SIG-M5 (cell line): ENCODE data around the gene ANKMY1.

Source experiments
- DNase-seq: peaks from one replicate; lab custom pipeline; 2025; lab: John Stamatoyannopoulos, UW

Gene ANKMY1

GRCh38 chr2:240595381-240596079, 37.7 kb upstream of the ANKMY1 start:
- DNase-seq = no peak

- no peak for DNase-seq
These were observed 37.0 kb upstream of the ANKMY1 start for GRCh38 chr2:240594511-240595380.

- no peak for DNase-seq
These were observed 36.1 kb upstream of the ANKMY1 start for GRCh38 chr2:240593703-240594451.

- no peak for DNase-seq
These were observed 35.4 kb upstream of the ANKMY1 start for GRCh38 chr2:240593026-240593702.

- DNase-seq = no peak
These were observed 34.0 kb upstream of the ANKMY1 start for GRCh38 chr2:240591784-240592183.

- no peak for DNase-seq
These were observed 33.4 kb upstream of the ANKMY1 start for GRCh38 chr2:240591226-240591625.

GRCh38 chr2:240590681-240591111, 32.9 kb upstream of the ANKMY1 start:
- no peak for DNase-seq

GRCh38 chr2:240589850-240590525, 32.2 kb upstream of the ANKMY1 start:
- no peak for DNase-seq

GRCh38 chr2:240589375-240589774, 31.6 kb upstream of the ANKMY1 start:
- DNase-seq = no peak

GRCh38 chr2:240588669-240589068, 30.9 kb upstream of the ANKMY1 start:
- DNase-seq = no peak

- DNase-seq = no peak
These were observed 30.3 kb upstream of the ANKMY1 start for GRCh38 chr2:240588006-240588655.

GRCh38 chr2:240586919-240587800, 29.4 kb upstream of the ANKMY1 start:
- DNase-seq = no peak

GRCh38 chr2:240586198-240586918, 28.6 kb upstream of the ANKMY1 start, which contains the start of gene CAPN10:
Gene CAPN10 (plus strand): TSS chr2:240586734. CDS start chr2:240586912, 178 bp downstream.
- DNase-seq = peak; percentile 69

- DNase-seq = no peak
These were observed 28.0 kb upstream of the ANKMY1 start for GRCh38 chr2:240585681-240586197.

GRCh38 chr2:240585101-240585500, 27.3 kb upstream of the ANKMY1 start:
- DNase-seq = no peak

- peak; percentile 50 for DNase-seq
These were observed 26.8 kb upstream of the ANKMY1 start for GRCh38 chr2:240584486-240585031.

GRCh38 chr2:240583774-240584173, 26.0 kb upstream of the ANKMY1 start:
- no peak for DNase-seq

GRCh38 chr2:240582781-240583180, 25.0 kb upstream of the ANKMY1 start:
- no peak for DNase-seq
